Measurements from ENCODE around the gene SIM2. TPM values are rescaled to one million over a fixed set of nuclear protein-coding genes. Genes with fewer than 3 reads are reported as not detected.

SIM2 gene
- total RNA-seq, 1 donor from 2014 or later = 0.47 TPM

DNA sequence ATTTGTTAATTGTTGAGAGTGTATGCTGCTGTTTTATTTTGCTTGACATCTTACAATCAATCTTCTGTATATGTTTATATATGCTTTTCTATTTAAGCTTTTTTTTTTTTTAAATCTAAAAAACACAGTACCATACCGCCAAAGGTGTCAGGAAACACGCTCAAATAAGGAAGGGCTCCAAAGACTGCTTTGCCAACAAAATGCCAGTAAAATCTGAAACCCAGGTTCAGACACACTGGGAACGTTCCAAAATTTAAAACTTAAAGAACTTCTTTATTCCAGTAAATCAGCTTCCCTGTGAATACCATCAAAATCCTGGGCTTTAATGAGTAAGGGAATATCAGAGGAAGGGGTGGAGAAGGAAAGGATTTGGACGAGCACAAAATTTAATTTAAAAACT lies 87.3 kb downstream of the SIM2 start:
- no peaks in the 10 kb centered on the region for H3K4me1 Mint-ChIP-seq (ENCODE audit: low read depth)
- intact Hi-C loops (cut with micrococcal nuclease) = no loop called here
- no peak overlapping the region for H3K27ac Mint-ChIP-seq

GRCh38 chr21:36788120-36788638 lies 89.3 kb downstream of the SIM2 start:
- no peak overlapping the region for H3K4me3 Mint-ChIP-seq
- intact Hi-C loops (cut with micrococcal nuclease) = no loop called here
- H3K27me3 Mint-ChIP-seq (ENCODE audit: insufficient read depth) = no peaks in the 10 kb centered on the region
- H3K36me3 Mint-ChIP-seq (ENCODE audit: low read depth) = no peaks in the 10 kb centered on the region
- H3K27ac Mint-ChIP-seq = no peak overlapping the region
- H3K4me1 Mint-ChIP-seq (ENCODE audit: low read depth) = no peaks in the 10 kb centered on the region
- DNase-seq (ENCODE audit: low spot score) = no peak
- no peaks in the 10 kb centered on the region for H3K9me3 Mint-ChIP-seq

More for the DNA sequence above, 87.3 kb downstream of the SIM2 start:
- Mint-ChIP-seq H3K9me3 (no peaks in the 10 kb centered on the region), H3K4me3 (no peak overlapping the region), H3K27me3 (ENCODE audit: insufficient read depth) (no peaks in the 10 kb centered on the region), H3K36me3 (ENCODE audit: low read depth) (no peaks in the 10 kb centered on the region)
- DNase-seq (ENCODE audit: low spot score) = no peak

- H3K27ac Mint-ChIP-seq = no peak overlapping the region
- H3K4me1 Mint-ChIP-seq (ENCODE audit: low read depth) = no peaks in the 10 kb centered on the region
- intact Hi-C loops (cut with micrococcal nuclease) = no loop called here
- no peak for DNase-seq (ENCODE audit: low spot score)
- no peak overlapping the region for H3K4me3 Mint-ChIP-seq
- H3K27me3 Mint-ChIP-seq (ENCODE audit: insufficient read depth) = no peaks in the 10 kb centered on the region
- H3K9me3 Mint-ChIP-seq = peaks cover 5% of the 10 kb centered on the region
- no peaks in the 10 kb centered on the region for H3K36me3 Mint-ChIP-seq (ENCODE audit: low read depth)
These were observed 91.7 kb downstream of the SIM2 start for GRCh38 chr21:36790616-36791015.

GRCh38 chr21:36791180-36791579 lies 92.3 kb downstream of the SIM2 start:
- intact Hi-C loops (cut with micrococcal nuclease) = no loop called here
- Mint-ChIP-seq H3K27ac (no peak overlapping the region), H3K9me3 (peaks cover 9% of the 10 kb centered on the region), H3K4me3 (no peak overlapping the region), H3K27me3 (ENCODE audit: insufficient read depth) (no peaks in the 10 kb centered on the region), H3K4me1 (ENCODE audit: low read depth) (no peaks in the 10 kb centered on the region), H3K36me3 (ENCODE audit: low read depth) (no peaks in the 10 kb centered on the region)
- DNase-seq (ENCODE audit: low spot score) = no peak

DNA sequence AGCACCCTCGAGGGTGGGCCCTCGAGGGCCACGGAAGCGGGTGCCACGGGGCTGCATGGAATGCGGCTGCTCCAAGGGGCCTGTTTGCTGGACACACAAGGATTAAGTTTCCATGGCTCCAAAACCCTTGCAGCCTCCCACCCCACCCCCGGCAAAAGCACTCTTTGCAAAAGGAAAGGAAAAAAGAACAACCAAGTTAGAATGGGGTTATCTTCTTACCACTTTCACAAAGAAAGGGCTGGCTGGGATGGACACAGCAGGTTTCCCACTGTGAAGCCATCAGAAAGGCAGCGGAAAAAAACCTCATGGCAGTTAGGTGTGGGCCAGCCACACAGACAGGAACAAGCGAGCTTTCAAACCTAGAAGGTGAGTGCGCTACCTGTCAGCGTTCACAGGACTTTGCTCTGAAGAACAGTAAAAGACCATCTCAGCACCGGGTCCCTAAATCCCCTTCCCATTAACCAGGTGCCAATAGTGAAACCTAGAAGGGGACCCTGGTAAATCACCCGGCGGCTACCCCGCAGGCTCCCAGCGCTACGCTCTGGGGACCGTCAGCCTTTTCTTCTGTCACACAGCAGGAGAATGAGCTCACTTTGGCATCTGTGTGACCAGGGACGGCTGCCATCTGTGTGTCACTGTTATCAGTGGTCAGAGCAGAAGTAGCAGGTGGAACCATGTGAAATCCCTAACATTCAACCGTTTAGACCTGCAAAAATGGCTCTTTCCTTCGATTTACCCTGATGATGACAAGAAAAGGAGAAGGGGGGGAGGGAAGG lies 93.0 kb downstream of the SIM2 start:
- Mint-ChIP-seq H3K36me3 (ENCODE audit: low read depth) (no peaks in the 10 kb centered on the region), H3K4me3 (no peak overlapping the region), H3K27me3 (ENCODE audit: insufficient read depth) (no peaks in the 10 kb centered on the region), H3K9me3 (peaks cover 9% of the 10 kb centered on the region), H3K27ac (no peak overlapping the region), H3K4me1 (ENCODE audit: low read depth) (no peaks in the 10 kb centered on the region)
- no peak for DNase-seq (ENCODE audit: low spot score)
- intact Hi-C loops (cut with micrococcal nuclease) = no loop called here

DNA sequence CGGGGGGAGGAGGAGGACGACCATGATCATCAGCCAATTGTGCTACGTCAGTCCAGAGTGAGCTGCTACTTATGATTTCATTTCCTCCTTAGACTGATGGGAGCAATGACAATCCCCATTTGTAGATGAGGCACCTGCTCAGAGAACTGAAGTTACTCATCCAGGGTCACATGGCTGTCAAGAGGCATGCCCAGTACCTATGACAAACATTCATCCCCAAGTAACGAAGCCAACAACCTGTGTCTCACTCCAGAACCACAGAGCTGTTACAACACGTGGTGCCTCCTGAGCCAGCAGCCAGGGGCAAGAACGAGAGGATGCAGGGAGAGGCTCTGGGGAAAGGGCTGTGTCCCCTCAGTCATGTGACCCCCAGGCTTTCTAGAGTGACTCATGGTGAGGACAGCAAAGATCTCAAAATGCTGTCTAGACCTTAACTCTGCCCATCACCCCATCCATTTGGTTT lies 93.6 kb downstream of the SIM2 start:
- DNase-seq (ENCODE audit: low spot score) = no peak
- Mint-ChIP-seq H3K9me3 (peaks cover 11% of the 10 kb centered on the region), H3K27me3 (ENCODE audit: insufficient read depth) (no peaks in the 10 kb centered on the region), H3K4me1 (ENCODE audit: low read depth) (no peaks in the 10 kb centered on the region), H3K4me3 (no peak overlapping the region), H3K27ac (no peak overlapping the region), H3K36me3 (ENCODE audit: low read depth) (no peaks in the 10 kb centered on the region)
- intact Hi-C loops (cut with micrococcal nuclease) = no loop called here

GRCh38 chr21:36796070-36796469 lies 97.2 kb downstream of the SIM2 start:
- H3K36me3 Mint-ChIP-seq (ENCODE audit: low read depth) = no peaks in the 10 kb centered on the region
- no peak overlapping the region for H3K27ac Mint-ChIP-seq
- H3K27me3 Mint-ChIP-seq (ENCODE audit: insufficient read depth) = peaks cover 1% of the 10 kb centered on the region
- intact Hi-C loops (cut with micrococcal nuclease) = no loop called here
- DNase-seq (ENCODE audit: low spot score) = no peak
- H3K4me3 Mint-ChIP-seq = no peak overlapping the region
- peaks cover 19% of the 10 kb centered on the region for H3K9me3 Mint-ChIP-seq
- H3K4me1 Mint-ChIP-seq (ENCODE audit: low read depth) = no peaks in the 10 kb centered on the region

- H3K4me1 Mint-ChIP-seq (ENCODE audit: low read depth) = no peaks in the 10 kb centered on the region
- H3K9me3 Mint-ChIP-seq = peaks cover 19% of the 10 kb centered on the region
- no peak overlapping the region for H3K4me3 Mint-ChIP-seq
- H3K27me3 Mint-ChIP-seq (ENCODE audit: insufficient read depth) = peaks cover 1% of the 10 kb centered on the region
- no peaks in the 10 kb centered on the region for H3K36me3 Mint-ChIP-seq (ENCODE audit: low read depth)
- no peak overlapping the region for H3K27ac Mint-ChIP-seq
- intact Hi-C loops (cut with micrococcal nuclease) = no loop called here
- DNase-seq (ENCODE audit: low spot score) = no peak
These were observed 99.6 kb downstream of the SIM2 start for GRCh38 chr21:36798491-36798890.

Other genes with a start within 250 kb of the SIM2 start
- gene CLDN14, start 219.0 kb upstream of the SIM2 start, total RNA-seq = not detected in 2 replicates